Vagina (tissue), 2 donors: ENCODE data around the gene CD151. TPM values are rescaled to one million over a fixed set of nuclear protein-coding genes. Genes with fewer than 3 reads are reported as not detected.

Experiments used
- DNase-seq, 2 donors: peaks; one replicate each; pipeline ENCODE4 v3.0.0-alpha.2; 2017; ENCODE audit errors: extremely low spot score in 2 of 2
- H3K27ac ChIP-seq: fragments of 200-600 bp; sonication (generic); one replicate; pipeline ENCODE4 v1.5.1; 2019
- H3K27me3 ChIP-seq: fragments of 200-600 bp; sonication (generic); one replicate; pipeline ENCODE4 v1.5.1; 2019
- H3K36me3 ChIP-seq, 2 donors: fragments of 200-600 bp; sonication (generic); one replicate each; pipeline ENCODE4 v1.5.1; 2017 to 2019
- H3K4me1 ChIP-seq: fragments of 200-600 bp; sonication (generic); one replicate; pipeline ENCODE4 v1.5.1; 2019
- H3K4me3 ChIP-seq, 2 donors: fragments of 200-600 bp; sonication (generic); 1 replicate in 1 of 2; 2 replicates in 1 of 2; pipeline ENCODE4 v1.5.1; 2016 to 2019
- H3K9me3 ChIP-seq: fragments of 200-600 bp; sonication (generic); one replicate; pipeline ENCODE4 v1.5.1; 2019
- POLR2A ChIP-seq, 2 donors: fragments of 450-650 bp; IDR thresholded peaks; one replicate each; pipeline ENCODE4 v1.6.1; 2017; ENCODE audit warnings: antibody characterized with exemption in 2 of 2, mild to moderate bottlenecking in 2 of 2, moderate library complexity in 2 of 2
- POLR2AphosphoS5 ChIP-seq, 2 donors: sonication (generic); formaldehyde crosslinking; IDR thresholded peaks; one replicate each; pipeline ENCODE4 v1.9.0; 2017; ENCODE audit warnings: antibody characterized with exemption in 2 of 2, mild to moderate bottlenecking in 2 of 2, low read depth in 1 of 2; ENCODE audit not compliant: insufficient read depth in 1 of 2
- intact Hi-C: fragments of 100-400 bp; cut with DNase I; formaldehyde crosslinking; loops from one replicate; pipeline ENCODE4 v1.15.1; 2023
- total RNA-seq: library from RNA; depleted of rRNA; stranded (reverse); fragments of >200 nt; gene quantifications from one replicate; pipeline ENCODE4 v1.2.3, GENCODE V29; 2016
- TF ChIP-seq, protein P1 (sequence below), 3 experiments: fragments of 450-650 bp in 2 of 3; fragments of 200-600 bp in 1 of 3; sonication (generic) in 1 of 3; IDR thresholded peaks; one replicate each; pipeline ENCODE4 v1.5.1; 2017 to 2019; ENCODE audit warnings: antibody characterized with exemption in 3 of 3, mild to moderate bottlenecking in 2 of 3, moderate library complexity in 2 of 3

CD151 gene
- total RNA-seq, 1 donor from 2014 or later = 150 TPM

DNA sequence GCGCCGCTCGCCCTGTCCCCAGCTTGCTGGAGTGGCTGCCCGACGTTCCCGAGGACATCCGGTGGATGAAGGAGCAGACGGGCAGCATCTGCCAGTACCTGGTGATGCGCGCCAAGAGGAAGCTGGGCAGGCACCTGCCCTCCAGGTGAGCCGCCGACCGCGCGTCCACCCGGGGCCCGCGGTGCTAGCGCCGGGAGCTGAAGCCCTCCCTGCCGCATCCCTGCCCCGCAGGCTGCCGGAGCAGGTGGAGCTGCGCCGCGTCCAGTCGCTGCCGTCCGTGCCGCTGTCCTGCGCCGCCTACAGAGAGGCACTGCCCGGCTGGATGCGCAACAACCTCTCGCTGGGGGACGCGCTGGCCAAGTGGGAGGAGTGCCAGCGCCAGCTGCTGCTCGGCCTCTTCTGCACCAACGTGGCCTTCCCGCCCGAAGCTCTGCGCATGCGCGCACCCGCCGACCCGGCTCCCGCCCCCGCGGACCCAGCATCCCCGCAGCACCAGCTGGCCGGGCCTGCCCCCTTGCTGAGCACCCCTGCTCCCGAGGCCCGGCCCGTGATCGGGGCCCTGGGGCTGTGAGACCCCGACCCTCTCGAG lies 8.4 kb upstream of the CD151 start:
- no peaks in the 10 kb centered on the region for H3K27me3 ChIP-seq
- H3K9me3 ChIP-seq = no peaks in the 10 kb centered on the region
- DNase-seq = no peak
- H3K4me3 ChIP-seq = no peak overlapping the region
- peaks cover 52% of the 10 kb centered on the region for H3K4me1 ChIP-seq
- peaks cover 0 to 28% of the 10 kb centered on the region in 2 donors for H3K36me3 ChIP-seq
- TF ChIP-seq, protein P1, sequence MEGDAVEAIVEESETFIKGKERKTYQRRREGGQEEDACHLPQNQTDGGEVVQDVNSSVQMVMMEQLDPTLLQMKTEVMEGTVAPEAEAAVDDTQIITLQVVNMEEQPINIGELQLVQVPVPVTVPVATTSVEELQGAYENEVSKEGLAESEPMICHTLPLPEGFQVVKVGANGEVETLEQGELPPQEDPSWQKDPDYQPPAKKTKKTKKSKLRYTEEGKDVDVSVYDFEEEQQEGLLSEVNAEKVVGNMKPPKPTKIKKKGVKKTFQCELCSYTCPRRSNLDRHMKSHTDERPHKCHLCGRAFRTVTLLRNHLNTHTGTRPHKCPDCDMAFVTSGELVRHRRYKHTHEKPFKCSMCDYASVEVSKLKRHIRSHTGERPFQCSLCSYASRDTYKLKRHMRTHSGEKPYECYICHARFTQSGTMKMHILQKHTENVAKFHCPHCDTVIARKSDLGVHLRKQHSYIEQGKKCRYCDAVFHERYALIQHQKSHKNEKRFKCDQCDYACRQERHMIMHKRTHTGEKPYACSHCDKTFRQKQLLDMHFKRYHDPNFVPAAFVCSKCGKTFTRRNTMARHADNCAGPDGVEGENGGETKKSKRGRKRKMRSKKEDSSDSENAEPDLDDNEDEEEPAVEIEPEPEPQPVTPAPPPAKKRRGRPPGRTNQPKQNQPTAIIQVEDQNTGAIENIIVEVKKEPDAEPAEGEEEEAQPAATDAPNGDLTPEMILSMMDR (IDR thresholded peaks at IDR 0.05) = no peak
- TF ChIP-seq POLR2AphosphoS5 (IDR thresholded peaks at IDR 0.05; ENCODE audit: insufficient read depth in 1 of 2, low read depth in 1 of 2) = no peak
- TF ChIP-seq POLR2A (IDR thresholded peaks at IDR 0.05) = no peak
- H3K27ac ChIP-seq = no peak overlapping the region
- intact Hi-C loops = no loop called here

DNA sequence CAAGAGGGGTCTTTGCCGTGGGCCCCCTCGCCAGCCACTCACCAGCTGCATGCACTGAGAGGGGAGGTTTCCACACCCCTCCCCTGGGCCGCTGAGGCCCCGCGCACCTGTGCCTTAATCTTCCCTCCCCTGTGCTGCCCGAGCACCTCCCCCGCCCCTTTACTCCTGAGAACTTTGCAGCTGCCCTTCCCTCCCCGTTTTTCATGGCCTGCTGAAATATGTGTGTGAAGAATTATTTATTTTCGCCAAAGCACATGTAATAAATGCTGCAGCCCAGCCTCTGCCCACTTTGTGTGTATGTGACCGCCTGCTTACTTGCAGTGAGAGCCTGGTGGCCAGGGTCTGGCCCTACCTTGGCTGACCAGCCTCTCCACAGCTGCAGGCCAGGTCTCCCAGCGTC lies 7.8 kb upstream of the CD151 start:
- Histone ChIP-seq H3K27ac (no peak overlapping the region), H3K9me3 (no peaks in the 10 kb centered on the region), H3K27me3 (no peaks in the 10 kb centered on the region), H3K4me1 (peaks cover 58% of the 10 kb centered on the region), H3K36me3 (peaks cover 0 to 28% of the 10 kb centered on the region in 2 donors), H3K4me3 (no peak overlapping the region)
- TF ChIP-seq POLR2AphosphoS5 (IDR thresholded peaks at IDR 0.05; ENCODE audit: insufficient read depth in 1 of 2, low read depth in 1 of 2) (no peak), POLR2A (IDR thresholded peaks at IDR 0.05) (no peak)
- no peak for DNase-seq
- intact Hi-C loops = no loop called here

DNA sequence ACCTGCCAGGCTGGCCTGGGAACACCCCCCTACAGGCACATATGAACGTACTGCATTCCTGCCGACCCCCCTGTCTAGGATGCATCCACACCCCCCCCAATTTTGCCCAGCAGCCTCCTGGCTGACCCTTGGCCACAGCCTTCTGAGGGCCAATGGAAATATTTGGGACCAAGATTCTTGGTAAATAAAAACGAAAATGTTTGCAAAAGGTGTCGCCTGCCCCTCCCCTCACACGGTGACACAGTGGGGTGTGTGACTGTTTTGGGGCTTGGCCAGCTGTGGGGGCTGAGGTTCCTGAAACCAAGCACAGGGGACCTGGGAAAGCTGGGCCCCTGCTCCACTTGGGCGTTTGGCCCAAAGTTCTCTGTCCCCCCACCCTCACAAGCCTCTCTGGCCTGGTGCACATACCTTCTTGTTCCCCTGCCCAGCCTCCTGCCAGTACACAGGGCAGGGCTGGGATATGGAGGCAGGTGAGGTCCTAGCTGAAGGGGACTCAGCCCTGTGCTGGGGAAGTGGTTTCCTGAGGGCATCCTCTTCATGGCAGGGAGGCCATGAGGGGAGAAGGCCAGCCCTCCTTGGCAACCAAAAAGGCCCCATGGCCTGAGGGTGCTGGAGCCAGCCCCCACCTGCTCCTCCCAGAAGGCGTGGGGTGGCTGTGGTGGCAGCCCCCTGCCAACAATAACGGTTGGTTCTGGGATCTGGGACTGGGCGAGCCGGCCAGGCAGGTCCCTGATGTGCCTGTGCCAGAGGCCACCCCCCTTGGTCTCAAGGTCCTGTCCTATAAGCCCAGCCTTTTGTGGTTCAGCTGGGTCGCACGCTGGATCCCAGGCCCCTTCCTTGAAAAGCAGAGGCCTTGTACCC lies 7.2 kb upstream of the CD151 start:
- peaks cover 59% of the 10 kb centered on the region for H3K4me1 ChIP-seq
- no peak for TF ChIP-seq POLR2AphosphoS5 (IDR thresholded peaks at IDR 0.05; ENCODE audit: insufficient read depth in 1 of 2, low read depth in 1 of 2)
- no peak for TF ChIP-seq POLR2A (IDR thresholded peaks at IDR 0.05)
- TF ChIP-seq, protein P1 (IDR thresholded peaks at IDR 0.05) = no peak
- no peak overlapping the region for H3K4me3 ChIP-seq
- H3K27ac ChIP-seq = no peak overlapping the region
- intact Hi-C loops = no loop called here
- H3K36me3 ChIP-seq = peaks cover 0 to 28% of the 10 kb centered on the region in 2 donors
- DNase-seq = no peak
- no peaks in the 10 kb centered on the region for H3K9me3 ChIP-seq
- no peaks in the 10 kb centered on the region for H3K27me3 ChIP-seq

DNA sequence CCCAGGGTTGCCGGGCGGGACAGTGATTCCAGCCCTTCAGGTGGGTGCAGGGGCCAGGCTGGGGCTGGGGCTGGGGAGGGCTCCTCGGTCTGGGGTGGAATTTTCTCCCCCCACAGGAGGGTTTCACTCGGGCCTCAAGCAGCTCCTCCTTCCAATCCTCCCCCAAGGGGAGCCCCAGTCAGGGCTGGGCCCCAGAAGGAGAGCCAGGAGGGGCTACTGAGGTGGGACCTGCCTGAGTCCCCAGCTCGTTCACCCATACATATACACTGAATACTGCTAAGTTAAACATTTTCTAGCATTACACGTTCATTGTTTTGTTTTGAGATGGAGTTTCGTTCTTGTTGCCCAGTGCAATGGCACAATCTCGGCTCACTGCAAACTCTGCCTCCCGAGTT lies 6.5 kb upstream of the CD151 start:
- DNase-seq = no peak
- intact Hi-C loops = no loop called here
- no peaks in the 10 kb centered on the region for H3K27me3 ChIP-seq
- H3K36me3 ChIP-seq = peaks cover 0 to 28% of the 10 kb centered on the region in 2 donors
- no peaks in the 10 kb centered on the region for H3K9me3 ChIP-seq
- H3K27ac ChIP-seq = no peak overlapping the region
- H3K4me3 ChIP-seq = no peak overlapping the region
- peaks cover 59% of the 10 kb centered on the region for H3K4me1 ChIP-seq
- TF ChIP-seq POLR2A (IDR thresholded peaks at IDR 0.05) (no peak), POLR2AphosphoS5 (IDR thresholded peaks at IDR 0.05; ENCODE audit: insufficient read depth in 1 of 2, low read depth in 1 of 2) (no peak)
- TF ChIP-seq, protein P1 (IDR thresholded peaks at IDR 0.05) = no peak

DNA sequence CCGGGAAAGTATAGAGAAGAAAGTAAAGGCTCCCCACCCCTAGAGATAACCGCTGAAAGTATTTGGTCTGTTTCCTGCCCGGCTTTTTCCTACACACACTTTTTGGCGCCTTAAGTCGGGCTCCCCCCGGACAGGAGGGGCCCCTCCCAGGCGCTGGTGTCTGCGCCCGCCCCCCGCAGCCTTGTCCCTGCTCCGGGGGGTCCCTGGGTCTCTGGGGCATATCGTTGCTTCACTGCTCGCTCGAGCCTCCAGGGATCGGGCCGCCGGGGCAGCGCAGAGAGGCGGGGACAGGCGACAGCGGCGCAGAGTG lies 6.0 kb upstream of the CD151 start:
- intact Hi-C loops = no loop called here
- Histone ChIP-seq H3K27me3 (no peaks in the 10 kb centered on the region), H3K4me1 (peaks cover 59% of the 10 kb centered on the region), H3K27ac (no peak overlapping the region), H3K4me3 (peak overlapping the region; percentile 33 to 36), H3K36me3 (peaks cover 0 to 28% of the 10 kb centered on the region in 2 donors), H3K9me3 (no peaks in the 10 kb centered on the region)
- no peak for DNase-seq
- TF ChIP-seq POLR2A (IDR thresholded peaks at IDR 0.05) (no peak), POLR2AphosphoS5 (IDR thresholded peaks at IDR 0.05; ENCODE audit: insufficient read depth in 1 of 2, low read depth in 1 of 2) (no peak)
- TF ChIP-seq, protein P1 (IDR thresholded peaks at IDR 0.05) = no peak
